Chondrocyte (in vitro differentiated cells): ENCODE measurements around the gene DSG4. TPM values are rescaled to one million over a fixed set of nuclear protein-coding genes. Genes with fewer than 3 reads are reported as not detected.

Experiments used
- DNase-seq: peaks from one replicate; pipeline ENCODE4 v3.0.0; 2021; ENCODE audit warnings: mixed read lengths, low spot score
- H3K27ac Mint-ChIP-seq: one replicate; pipeline ENCODE4 v1.8.0; 2021; ENCODE audit warnings: mild to moderate bottlenecking, moderate library complexity, mixed read lengths; ENCODE audit not compliant: unreplicated experiment
- H3K27me3 Mint-ChIP-seq: 2 replicates; pipeline ENCODE4 v1.8.0; 2021; ENCODE audit warnings: low read depth, mixed read lengths
- H3K36me3 Mint-ChIP-seq: 2 replicates; pipeline ENCODE4 v1.8.0; 2021; ENCODE audit warnings: low read depth, mixed read lengths
- H3K4me1 Mint-ChIP-seq: 2 replicates; pipeline ENCODE4 v1.8.0; 2021; ENCODE audit warnings: low read depth, mild to moderate bottlenecking, mixed read lengths
- H3K4me3 Mint-ChIP-seq: one replicate; pipeline ENCODE4 v1.8.0; 2021; ENCODE audit warnings: mild to moderate bottlenecking, moderate library complexity, mixed read lengths; ENCODE audit not compliant: unreplicated experiment
- H3K9me3 Mint-ChIP-seq: 2 replicates; pipeline ENCODE4 v1.8.0; 2021; ENCODE audit warnings: low read depth, mixed read lengths
- CTCF ChIP-seq: fragments of 200-600 bp; sonication (generic); IDR thresholded peaks from 2 replicates; pipeline ENCODE4 v1.5.0; 2021; ENCODE audit warnings: antibody characterized with exemption, mild to moderate bottlenecking, moderate library complexity
- total RNA-seq: library from RNA; stranded (reverse); gene quantifications from 3 replicates; pipeline ENCODE4 v1.2.1, GENCODE V29; 2021

Gene DSG4
- total RNA-seq, 1 donor from 2014 or later, result not detected

GRCh38 chr18:31444142-31444541 is 67.6 kb downstream of the DSG4 start:
- H3K36me3 Mint-ChIP-seq, result no peaks in the 10 kb centered on the region
- no peak overlapping the region for H3K27ac Mint-ChIP-seq
- no peak for TF ChIP-seq CTCF
- H3K9me3 Mint-ChIP-seq, result no peaks in the 10 kb centered on the region
- DNase-seq, result no peak
- peaks cover 20% of the 10 kb centered on the region for H3K27me3 Mint-ChIP-seq
- no peak overlapping the region for H3K4me3 Mint-ChIP-seq
- H3K4me1 Mint-ChIP-seq, result no peaks in the 10 kb centered on the region

DNA sequence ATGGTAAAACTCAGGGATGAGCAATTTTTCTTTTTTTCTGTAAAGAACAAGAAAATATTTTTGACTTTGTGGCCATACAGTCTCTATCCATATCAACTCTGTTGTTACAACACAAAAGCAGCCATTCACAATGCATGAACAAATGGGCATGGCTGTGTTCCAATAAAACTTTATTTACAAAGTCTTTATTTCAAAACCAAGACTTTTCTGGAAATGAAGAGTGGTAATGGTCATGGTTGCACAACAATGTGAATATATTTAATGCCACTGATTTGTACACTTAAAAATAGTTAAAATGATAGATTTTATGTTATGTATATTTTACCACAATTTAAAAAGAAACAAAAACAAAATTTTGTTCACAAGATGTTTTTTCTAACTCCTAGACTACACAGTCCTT is 69.3 kb downstream of the DSG4 start:
- Mint-ChIP-seq H3K27me3 (peaks cover 18% of the 10 kb centered on the region), H3K9me3 (no peaks in the 10 kb centered on the region), H3K4me1 (no peaks in the 10 kb centered on the region), H3K36me3 (no peaks in the 10 kb centered on the region), H3K4me3 (no peak overlapping the region), H3K27ac (no peak overlapping the region)
- TF ChIP-seq CTCF, result no peak
- no peak for DNase-seq

DNA sequence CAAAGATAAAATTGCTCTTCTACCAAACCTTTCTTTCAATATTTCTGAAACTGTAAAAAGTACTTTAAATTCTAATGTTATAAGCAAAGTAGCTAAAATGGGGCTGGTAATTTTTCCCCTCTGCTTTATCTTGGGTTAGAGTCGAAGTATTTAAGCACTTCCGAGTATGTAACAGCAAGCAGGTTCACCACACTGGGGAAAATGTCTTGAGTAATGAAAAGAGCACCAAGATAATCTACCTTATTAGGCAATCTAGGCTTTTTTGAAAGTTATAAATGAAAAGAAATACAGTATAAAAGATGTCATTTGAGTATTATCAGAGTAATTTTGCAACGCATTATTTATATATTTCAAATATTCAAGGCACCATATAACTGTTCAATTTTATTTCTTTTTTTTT is 70.3 kb downstream of the DSG4 start:
- no peaks in the 10 kb centered on the region for H3K9me3 Mint-ChIP-seq
- peaks cover 12% of the 10 kb centered on the region for H3K27me3 Mint-ChIP-seq
- no peaks in the 10 kb centered on the region for H3K4me1 Mint-ChIP-seq
- H3K27ac Mint-ChIP-seq, result no peak overlapping the region
- no peak for TF ChIP-seq CTCF
- no peak overlapping the region for H3K4me3 Mint-ChIP-seq
- H3K36me3 Mint-ChIP-seq, result no peaks in the 10 kb centered on the region
- DNase-seq, result no peak

- DNase-seq, result no peak
- Mint-ChIP-seq H3K9me3 (no peaks in the 10 kb centered on the region), H3K4me1 (no peaks in the 10 kb centered on the region), H3K36me3 (no peaks in the 10 kb centered on the region), H3K27me3 (peaks cover 7% of the 10 kb centered on the region), H3K4me3 (no peak within 1 kb of the TSS), H3K27ac (no peak within 1 kb of the TSS)
- no peak for TF ChIP-seq CTCF
Measured at GRCh38 chr18:31447530-31448191, 71.1 kb downstream of the DSG4 start, which contains the start of gene DSG3. DSG3 (plus strand) TSS chr18:31447741; CDS start chr18:31447878, 137 bp downstream.

GRCh38 chr18:31450409-31450808 is 73.8 kb downstream of the DSG4 start:
- no peak overlapping the region for H3K27ac Mint-ChIP-seq
- no peaks in the 10 kb centered on the region for H3K9me3 Mint-ChIP-seq
- TF ChIP-seq CTCF, result no peak
- DNase-seq, result no peak
- peaks cover 5% of the 10 kb centered on the region for H3K4me1 Mint-ChIP-seq
- H3K4me3 Mint-ChIP-seq, result no peak overlapping the region
- peaks cover 1% of the 10 kb centered on the region for H3K27me3 Mint-ChIP-seq
- H3K36me3 Mint-ChIP-seq, result no peaks in the 10 kb centered on the region
